Stimulated activated CD4-positive, alpha-beta T cell treated with anti-CD3 and anti-CD28 coated beads, Interleukin-1b, Interleukin-23, amount 100 ng/mL, for 1 hour (primary cell): ENCODE measurements around the gene LRRC47.

Source experiments
- DNase-seq, 2 donors: peaks; one replicate each; pipeline ENCODE4 v3.0.0-alpha.2; 2020; ENCODE audit warnings: low read depth in 2 of 2

LRRC47 gene

DNA sequence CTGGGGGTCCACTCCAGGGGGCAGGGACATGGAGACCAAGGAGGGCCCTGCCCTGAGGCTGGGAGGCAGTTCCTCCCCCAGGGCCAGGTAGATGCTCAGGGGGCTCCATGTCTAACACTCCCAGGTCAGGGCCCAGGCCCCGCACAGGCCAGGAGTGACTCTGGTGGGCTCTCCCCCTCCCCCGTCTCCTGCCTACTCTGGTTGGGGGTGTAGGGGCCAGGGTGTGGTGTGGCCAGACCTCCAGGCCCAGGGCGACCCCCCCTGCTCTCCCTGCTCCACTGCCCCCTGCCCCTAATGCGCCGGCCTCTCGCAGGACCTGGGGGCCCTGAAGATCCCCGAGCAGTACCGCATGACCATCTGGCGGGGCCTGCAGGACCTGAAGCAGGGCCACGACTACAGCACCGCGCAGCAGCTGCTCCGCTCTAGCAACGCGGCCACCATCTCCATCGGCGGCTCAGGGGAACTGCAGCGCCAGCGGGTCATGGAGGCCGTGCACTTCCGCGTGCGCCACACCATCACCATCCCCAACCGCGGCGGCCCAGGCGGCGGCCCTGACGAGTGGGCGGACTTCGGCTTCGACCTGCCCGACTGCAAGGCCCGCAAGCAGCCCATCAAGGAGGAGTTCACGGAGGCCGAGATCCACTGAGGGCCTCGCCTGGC, 63.7 kb downstream of the LRRC47 start:
- no peak for DNase-seq

- DNase-seq: no peak
Measured at GRCh38 chr1:3731583-3732433, 64.5 kb downstream of the LRRC47 start.

- DNase-seq: no peak
Measured at GRCh38 chr1:3730543-3731247, 65.6 kb downstream of the LRRC47 start.

GRCh38 chr1:3729594-3730542, 66.4 kb downstream of the LRRC47 start:
- no peak for DNase-seq
